NT2/D1 (cell line): ENCODE measurements around the gene DNAI1.

ENCODE experiments used
- YY1 ChIP-seq: IDR thresholded peaks from 2 replicates; pipeline ENCODE4 v1.6.1; 2011; ENCODE audit not compliant: insufficient read length, insufficient read depth
- ZNF274 ChIP-seq: IDR thresholded peaks from 2 replicates; pipeline ENCODE4 v1.6.1; 2011; ENCODE audit warnings: mild to moderate bottlenecking, low read depth, low read length

GRCh38 chr9:34496149-34496712 lies 37.6 kb downstream of the DNAI1 start:
- TF ChIP-seq ZNF274 (no peak), YY1 (no peak)
